Frontal cortex (tissue), 4 donors: Measurements from ENCODE around the gene DNAH8. TPM values are rescaled to one million over a fixed set of nuclear protein-coding genes. Genes with fewer than 3 reads are reported as not detected.
"Not testable (repeated sequence)": the region's sequence is repeated elsewhere in the genome, so short reads cannot be mapped to it uniquely, and the experiment has no call there.

Experiments used
- DNase-seq, 2 donors: peaks; one replicate each; pipeline ENCODE4 v3.0.0; 2012; ENCODE audit warnings: low spot score in 2 of 2
- FAIRE-seq: peaks from 2 replicates; lab custom pipeline; 2012; peaks lifted over from hg19 to GRCh38; lab: Jason Lieb, UNC
- total RNA-seq: library from RNA; depleted of rRNA; stranded (reverse); fragments of >200 nt; gene quantifications from one replicate; pipeline ENCODE4 v1.2.3, GENCODE V29; 2014
- donor health status: control.
- donor health status: control.
- donor health status: control.

DNAH8 gene
- total RNA-seq, 1 donor from 2014 or later, result under 0.01 TPM

GRCh38 chr6:38871741-38872568 lies 156.8 kb downstream of the DNAH8 start:
- FAIRE-seq (no peak), DNase-seq (peak; percentile 4 to 25)

- DNase-seq (no peak), FAIRE-seq (no peak)
Observed at GRCh38 chr6:38873001-38873400, 157.9 kb downstream of the DNAH8 start.

GRCh38 chr6:38873816-38874215 lies 158.7 kb downstream of the DNAH8 start:
- DNase-seq, FAIRE-seq: not testable (repeated sequence)

GRCh38 chr6:38876475-38876874 lies 161.4 kb downstream of the DNAH8 start:
- DNase-seq (peak; percentile 4 to 34), FAIRE-seq (no peak)

GRCh38 chr6:38877721-38878120 lies 162.6 kb downstream of the DNAH8 start:
- FAIRE-seq, result no peak
- no peak for DNase-seq

- DNase-seq (no peak), FAIRE-seq (no peak)
Observed at GRCh38 chr6:38882157-38882556, 167.0 kb downstream of the DNAH8 start.

GRCh38 chr6:38897507-38897906 lies 182.4 kb downstream of the DNAH8 start:
- FAIRE-seq (no peak), DNase-seq (no peak)

GRCh38 chr6:38901802-38902522 lies 186.9 kb downstream of the DNAH8 start:
- FAIRE-seq, result no peak
- no peak for DNase-seq

GRCh38 chr6:38906582-38906981 lies 191.5 kb downstream of the DNAH8 start:
- no peak for DNase-seq
- FAIRE-seq, result no peak

GRCh38 chr6:38907264-38907663 lies 192.2 kb downstream of the DNAH8 start:
- FAIRE-seq (no peak), DNase-seq (no peak)

- DNase-seq (no peak), FAIRE-seq (no peak)
Observed at GRCh38 chr6:38909015-38909730, 194.1 kb downstream of the DNAH8 start.

GRCh38 chr6:38910207-38910606 lies 195.1 kb downstream of the DNAH8 start:
- DNase-seq (no peak), FAIRE-seq (no peak)

GRCh38 chr6:38912378-38912777 lies 197.3 kb downstream of the DNAH8 start:
- DNase-seq (no peak), FAIRE-seq (no peak)

- FAIRE-seq, result no peak
- no peak for DNase-seq
Observed at GRCh38 chr6:38915205-38915925, 200.3 kb downstream of the DNAH8 start.

- not testable (repeated sequence) for FAIRE-seq, DNase-seq
Observed at GRCh38 chr6:38921540-38921939, 206.4 kb downstream of the DNAH8 start.

- FAIRE-seq, result no peak
- no peak for DNase-seq
Observed at GRCh38 chr6:38924791-38925509, 209.8 kb downstream of the DNAH8 start.

- DNase-seq (no peak), FAIRE-seq (no peak)
Observed at GRCh38 chr6:38929560-38929959, 214.4 kb downstream of the DNAH8 start.

- DNase-seq (peak in 1 of 2 donors; percentile 14), FAIRE-seq (no peak)
Observed at GRCh38 chr6:38933426-38933825, 218.3 kb downstream of the DNAH8 start.

GRCh38 chr6:38935051-38935450 lies 219.9 kb downstream of the DNAH8 start:
- DNase-seq (no peak), FAIRE-seq (no peak)
